HG03521 (cell line): ENCODE results near the gene UBXN2A.
"Not testable (repeated sequence)": the region's sequence is repeated elsewhere in the genome, so short reads cannot be mapped to it uniquely, and the experiment has no call there.

Source experiments
- ATAC-seq: cut with Tn5 transposase; IDR thresholded peaks from one replicate; pipeline ENCODE4 v1.9.1; 2021; ENCODE audit warnings: mild to moderate bottlenecking, moderate library complexity; ENCODE audit not compliant: unreplicated experiment

Gene UBXN2A

GRCh38 chr2:24043133-24043532 lies 102.9 kb downstream of the UBXN2A start:
- ATAC-seq: not testable (repeated sequence)

- no peak for ATAC-seq
These were observed 105.5 kb downstream of the UBXN2A start for GRCh38 chr2:24045511-24046508.

GRCh38 chr2:24046599-24046929 lies 106.3 kb downstream of the UBXN2A start:
- ATAC-seq: no peak

- ATAC-seq: peak; percentile 99
These were observed 106.9 kb downstream of the UBXN2A start, which contains the start of gene WDCP for GRCh38 chr2:24046930-24047702. Gene WDCP, minus strand, starts transcription at chr2:24047391. Its CDS starts 7,897 bp downstream, at chr2:24039494.

GRCh38 chr2:24047703-24048033 lies 107.4 kb downstream of the UBXN2A start:
- no peak for ATAC-seq

- no peak for ATAC-seq
These were observed 108.7 kb downstream of the UBXN2A start for GRCh38 chr2:24048769-24049484.

GRCh38 chr2:24049485-24050021 lies 109.3 kb downstream of the UBXN2A start, which contains the start of gene FKBP1B:
Gene FKBP1B, plus strand, starts transcription at chr2:24049741. Its CDS starts 109 bp downstream, at chr2:24049850.
- ATAC-seq: no peak

GRCh38 chr2:24050041-24050979 lies 110.0 kb downstream of the UBXN2A start:
- ATAC-seq: no peak

GRCh38 chr2:24051833-24052232 lies 111.6 kb downstream of the UBXN2A start:
- no peak for ATAC-seq

- no peak for ATAC-seq
These were observed 112.7 kb downstream of the UBXN2A start for GRCh38 chr2:24052951-24053350.
